Skeletal muscle cell (primary cell): ENCODE data around the gene MAPK8.

Experiments
- DNase-seq: peaks from one replicate; pipeline ENCODE4 v3.0.0-alpha.2; 2010; ENCODE audit warnings: low read depth
- H3K4me3 ChIP-seq: 2 replicates; pipeline ENCODE4 v1.5.1; 2011; ENCODE audit warnings: low read depth, mild to moderate bottlenecking, control low read depth, low read length, moderate library complexity

Gene MAPK8

GRCh38 chr10:48454302-48455054 is 148.0 kb downstream of the MAPK8 start:
- H3K4me3 ChIP-seq: no peak overlapping the region
- no peak for DNase-seq

- no peak overlapping the region for H3K4me3 ChIP-seq
- no peak for DNase-seq
Measured at GRCh38 chr10:48455055-48455391, 148.5 kb downstream of the MAPK8 start.

GRCh38 chr10:48455392-48456151 is 149.1 kb downstream of the MAPK8 start:
- DNase-seq: no peak
- H3K4me3 ChIP-seq: no peak overlapping the region

DNA sequence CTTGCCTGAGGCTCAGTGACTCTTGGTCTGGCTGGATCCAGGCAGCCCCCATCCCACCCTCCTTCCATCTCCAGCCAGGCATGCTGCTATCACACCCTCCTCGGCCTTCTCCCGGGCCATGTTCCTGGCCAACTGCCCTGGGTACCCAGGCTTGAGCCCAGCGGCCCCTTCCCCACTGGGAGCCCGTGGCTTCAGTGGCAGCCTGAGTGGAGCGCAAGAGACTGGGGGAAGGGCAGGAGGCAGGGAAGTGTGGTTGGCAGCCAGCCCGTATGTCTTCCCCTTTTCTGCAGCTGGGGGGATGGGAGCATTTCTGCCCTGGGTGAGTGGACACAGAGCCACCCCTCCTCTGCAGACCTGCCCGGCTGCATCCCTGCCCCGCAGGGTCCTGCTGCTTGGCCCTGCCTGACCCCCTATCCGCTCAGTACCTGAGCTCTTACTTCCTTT is 149.9 kb downstream of the MAPK8 start:
- H3K4me3 ChIP-seq: no peak overlapping the region
- no peak for DNase-seq

GRCh38 chr10:48456808-48457761 is 150.6 kb downstream of the MAPK8 start:
- no peak for DNase-seq
- H3K4me3 ChIP-seq: no peak overlapping the region

DNA sequence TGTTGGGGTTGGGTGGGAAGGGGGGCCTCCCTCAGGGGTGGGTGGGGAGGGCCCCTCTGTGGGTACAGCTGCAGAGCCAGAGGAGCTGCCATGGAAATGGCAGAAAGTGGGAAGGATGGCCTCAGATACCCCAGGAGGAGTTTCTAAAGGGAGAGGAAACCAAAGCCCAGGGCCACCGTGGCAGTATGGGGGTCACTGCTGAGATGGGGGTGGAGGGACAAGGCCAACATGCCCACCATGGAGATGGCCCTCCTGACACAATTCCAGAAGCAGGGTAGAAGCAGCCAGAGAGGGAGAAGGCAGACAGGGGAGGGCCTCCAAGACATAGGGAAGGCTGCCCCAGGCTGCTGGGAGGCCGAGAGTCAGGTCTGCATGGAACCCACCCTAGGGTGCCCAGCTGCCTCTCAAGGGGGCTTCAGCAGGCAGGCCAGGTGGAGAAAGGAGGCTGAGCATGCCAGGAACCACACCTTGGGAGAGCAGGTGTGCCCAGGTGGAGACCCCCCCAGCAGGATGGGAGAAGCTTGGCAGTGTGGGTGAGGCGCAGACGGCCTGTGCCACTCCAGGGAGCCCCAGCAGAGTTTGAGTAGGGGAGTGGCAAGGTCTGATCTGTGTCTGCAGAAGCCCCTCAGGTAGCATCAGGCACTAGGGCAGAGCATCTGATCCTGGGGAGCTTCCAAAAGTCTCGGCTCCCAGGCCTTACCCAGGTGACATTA is 151.6 kb downstream of the MAPK8 start:
- H3K4me3 ChIP-seq: no peak overlapping the region
- DNase-seq: no peak

GRCh38 chr10:48458662-48459048 is 152.2 kb downstream of the MAPK8 start:
- H3K4me3 ChIP-seq: no peak overlapping the region

DNA sequence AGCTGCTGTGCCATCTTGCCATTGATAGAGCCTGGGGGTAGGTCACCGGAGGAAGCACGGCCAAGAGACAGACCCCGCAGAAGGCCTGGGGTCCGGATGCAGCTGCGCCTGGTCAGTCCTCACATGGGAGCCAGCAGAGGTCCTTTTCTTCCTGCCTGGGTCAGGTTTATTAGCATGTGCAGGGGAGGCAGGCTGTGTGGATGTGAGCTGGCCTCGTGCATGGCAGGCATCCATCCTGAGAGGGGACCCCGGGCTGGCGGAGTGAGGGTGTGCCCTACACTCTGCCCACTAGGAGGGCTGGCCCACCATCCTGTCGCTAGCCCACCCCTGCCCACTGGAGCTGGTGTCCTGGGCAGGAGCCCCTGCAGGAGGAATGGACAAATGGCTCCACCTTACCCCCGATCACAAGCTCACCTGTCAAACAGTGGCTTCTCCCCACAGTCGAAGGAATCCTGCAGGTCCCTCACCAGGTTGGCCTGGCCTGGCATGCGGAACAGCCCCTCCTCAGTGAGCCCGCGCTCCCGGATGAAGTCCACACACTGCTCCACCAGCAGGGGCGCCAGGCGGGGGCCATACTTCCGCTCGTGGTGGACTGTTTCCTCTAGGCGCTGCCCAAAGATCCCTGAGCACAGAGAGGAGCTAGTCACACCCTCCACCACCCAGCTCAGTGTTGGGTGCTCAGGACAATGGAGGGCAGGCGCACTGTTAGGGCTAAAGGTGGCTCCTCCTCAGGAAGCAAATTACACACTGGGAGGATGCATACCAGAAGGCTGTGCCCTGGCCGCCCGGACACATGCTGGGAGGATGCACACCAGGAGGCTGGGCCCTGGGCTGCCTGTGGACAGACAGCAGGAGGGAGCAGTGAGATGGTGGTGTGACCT is 153.0 kb downstream of the MAPK8 start:
- no peak for DNase-seq

More at GRCh38 chr10:48458662-48459048, 152.2 kb downstream of the MAPK8 start:
- DNase-seq: no peak

DNA sequence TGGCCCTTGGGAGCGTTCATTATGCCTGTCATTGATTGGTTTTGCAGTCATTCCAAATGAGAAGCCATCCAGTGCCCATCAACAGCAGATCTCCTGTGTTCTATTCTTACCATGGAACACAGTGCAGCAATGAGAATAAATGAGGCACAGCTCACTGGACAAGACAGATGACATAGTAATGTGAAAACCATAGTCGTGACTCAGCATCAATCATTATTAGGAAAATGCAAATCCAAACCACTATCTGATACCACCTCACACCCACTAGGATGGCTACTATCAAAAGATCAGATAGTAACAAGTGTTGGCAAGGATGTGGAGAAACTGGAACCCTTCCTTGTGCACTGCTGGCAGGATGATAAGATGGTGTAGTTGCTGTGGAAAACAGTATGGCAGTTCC is 153.7 kb downstream of the MAPK8 start:
- DNase-seq: no peak
- no peak overlapping the region for H3K4me3 ChIP-seq

More for the DNA sequence above, 153.0 kb downstream of the MAPK8 start:
- no peak overlapping the region for H3K4me3 ChIP-seq

DNA sequence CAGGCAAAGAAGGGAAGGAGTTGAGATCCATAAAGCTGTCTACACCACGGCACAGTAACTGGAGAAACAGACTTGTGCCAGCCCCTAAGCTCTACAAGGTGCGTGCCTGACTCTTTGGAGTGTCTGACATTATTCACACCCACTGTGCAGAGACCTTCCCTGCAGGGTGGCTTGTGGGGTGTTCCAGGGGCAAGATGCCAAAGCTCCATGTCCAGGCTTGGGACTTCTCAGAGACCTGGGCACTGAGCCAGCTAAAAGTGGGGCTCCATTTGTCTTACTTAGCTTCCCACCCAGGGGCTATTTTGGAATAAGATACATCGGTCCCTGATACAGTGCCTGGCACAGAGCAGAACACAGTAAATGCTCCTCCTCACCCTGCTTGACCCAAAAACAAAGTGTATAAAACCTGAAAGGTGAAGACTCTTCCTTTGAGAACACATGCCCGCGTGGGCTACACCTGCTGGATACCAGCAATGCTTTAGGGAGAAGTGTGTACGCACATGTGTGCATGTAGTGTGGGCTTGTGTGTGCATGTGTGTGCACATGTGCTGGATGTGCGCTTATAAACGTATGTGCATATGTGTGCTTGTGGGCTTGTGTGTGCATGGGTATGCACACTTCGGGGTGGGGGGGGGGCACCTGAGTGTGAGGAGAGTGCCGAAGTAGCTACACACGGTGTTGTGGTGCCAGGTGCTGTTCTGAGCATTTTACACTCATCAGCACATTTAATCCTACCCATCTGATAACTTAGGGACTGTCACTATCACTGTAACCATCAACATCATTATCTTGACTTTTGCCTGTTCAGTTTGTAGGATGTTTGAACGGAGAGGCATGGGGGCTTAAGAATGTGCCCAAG is 155.4 kb downstream of the MAPK8 start:
- no peak for DNase-seq
- no peak overlapping the region for H3K4me3 ChIP-seq

DNA sequence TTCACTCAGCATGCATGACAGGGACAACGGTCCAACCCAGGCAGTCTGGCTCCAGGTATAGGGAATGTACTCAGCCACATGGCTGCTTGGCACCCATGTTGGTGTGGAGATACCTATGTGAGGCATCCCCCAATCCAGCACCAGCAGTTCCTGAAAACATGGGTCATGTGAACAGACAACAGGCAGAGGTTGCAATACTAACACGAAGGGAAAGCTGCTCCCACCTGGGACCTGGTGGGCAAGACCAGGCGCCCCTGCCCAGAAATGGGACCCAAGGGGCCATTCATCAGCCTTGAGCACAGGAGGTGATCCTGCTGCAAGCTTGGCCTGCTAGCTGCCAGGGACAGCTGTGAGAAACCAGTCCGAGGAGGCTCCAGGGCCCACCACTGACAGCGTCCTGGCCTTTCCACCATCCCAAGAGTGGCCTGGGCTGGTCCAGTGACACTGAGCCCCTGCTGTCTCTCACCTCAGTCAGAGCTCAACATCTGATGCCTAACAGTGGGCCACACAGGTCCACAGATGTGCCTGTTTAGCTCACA is 156.1 kb downstream of the MAPK8 start:
- DNase-seq: no peak
- H3K4me3 ChIP-seq: no peak overlapping the region

DNA sequence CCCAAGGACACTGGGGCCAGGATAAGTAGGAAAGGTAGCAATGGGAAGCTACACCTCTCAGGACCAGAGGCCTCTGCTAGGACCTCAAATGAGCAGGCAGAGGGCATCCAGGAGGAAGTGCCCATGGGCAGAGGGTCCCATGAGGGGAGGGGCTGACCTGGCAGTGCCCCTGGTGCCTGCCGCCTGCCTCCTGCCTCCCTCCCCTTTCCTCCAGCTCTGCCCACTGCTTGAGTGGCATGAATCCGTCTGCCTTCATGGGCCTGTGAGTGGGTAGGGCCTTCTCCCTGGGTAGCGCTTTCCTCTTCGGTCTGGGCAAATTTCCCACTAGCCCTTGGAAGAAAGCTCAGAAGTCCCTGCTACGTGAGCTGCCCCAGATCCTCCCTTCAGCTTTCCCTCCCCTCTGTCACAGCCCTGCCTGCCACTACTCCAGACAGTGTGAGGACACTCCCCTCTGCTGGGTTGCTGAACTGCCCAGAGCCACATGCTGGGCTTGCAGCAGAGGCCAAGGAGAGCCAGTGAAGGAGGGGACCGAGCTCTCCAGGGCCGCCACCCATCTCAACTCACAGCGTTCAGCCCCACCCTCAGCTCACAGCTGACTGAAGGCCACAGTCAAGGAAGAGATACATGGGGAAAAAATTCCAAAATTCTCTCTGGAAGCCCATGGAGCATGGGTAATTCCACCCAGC is 157.0 kb downstream of the MAPK8 start:
- H3K4me3 ChIP-seq: no peak overlapping the region
- no peak for DNase-seq

DNA sequence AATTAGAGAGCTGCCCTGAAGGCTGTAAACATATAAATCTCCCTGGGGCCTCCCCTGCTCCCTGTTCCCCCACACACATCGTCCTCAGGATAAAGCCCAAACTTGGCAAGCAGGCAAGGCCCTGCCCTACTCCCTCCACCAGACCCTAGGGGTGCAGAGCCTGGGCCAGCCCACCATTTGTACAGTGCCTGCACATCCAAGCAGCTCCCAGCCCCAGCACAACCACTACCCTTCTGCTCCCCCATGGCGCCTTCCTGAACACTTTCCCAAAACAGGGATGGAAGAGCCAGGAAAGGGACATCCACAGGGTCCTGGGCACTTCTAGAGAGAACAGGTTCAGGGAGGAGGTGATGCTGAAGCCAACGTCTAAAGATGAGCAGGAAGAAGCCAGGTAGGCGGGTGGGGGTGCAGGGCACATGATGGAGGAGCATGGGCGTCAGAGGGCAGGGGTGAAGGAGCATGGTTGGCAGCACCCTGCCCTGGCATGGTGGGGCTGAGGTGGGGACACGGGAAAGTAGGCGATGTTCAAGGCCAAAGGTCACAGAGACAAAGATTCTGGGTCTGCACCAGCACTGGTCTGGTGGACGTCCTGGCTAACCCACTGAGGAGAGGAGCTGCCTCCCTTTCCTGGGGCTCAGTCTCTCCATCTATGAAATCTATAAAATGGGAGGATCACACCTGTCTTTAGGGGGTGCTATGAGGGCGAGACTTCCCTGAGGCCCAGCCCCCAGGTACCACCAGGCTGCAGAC is 157.8 kb downstream of the MAPK8 start:
- H3K4me3 ChIP-seq: no peak overlapping the region
- DNase-seq: no peak

DNA sequence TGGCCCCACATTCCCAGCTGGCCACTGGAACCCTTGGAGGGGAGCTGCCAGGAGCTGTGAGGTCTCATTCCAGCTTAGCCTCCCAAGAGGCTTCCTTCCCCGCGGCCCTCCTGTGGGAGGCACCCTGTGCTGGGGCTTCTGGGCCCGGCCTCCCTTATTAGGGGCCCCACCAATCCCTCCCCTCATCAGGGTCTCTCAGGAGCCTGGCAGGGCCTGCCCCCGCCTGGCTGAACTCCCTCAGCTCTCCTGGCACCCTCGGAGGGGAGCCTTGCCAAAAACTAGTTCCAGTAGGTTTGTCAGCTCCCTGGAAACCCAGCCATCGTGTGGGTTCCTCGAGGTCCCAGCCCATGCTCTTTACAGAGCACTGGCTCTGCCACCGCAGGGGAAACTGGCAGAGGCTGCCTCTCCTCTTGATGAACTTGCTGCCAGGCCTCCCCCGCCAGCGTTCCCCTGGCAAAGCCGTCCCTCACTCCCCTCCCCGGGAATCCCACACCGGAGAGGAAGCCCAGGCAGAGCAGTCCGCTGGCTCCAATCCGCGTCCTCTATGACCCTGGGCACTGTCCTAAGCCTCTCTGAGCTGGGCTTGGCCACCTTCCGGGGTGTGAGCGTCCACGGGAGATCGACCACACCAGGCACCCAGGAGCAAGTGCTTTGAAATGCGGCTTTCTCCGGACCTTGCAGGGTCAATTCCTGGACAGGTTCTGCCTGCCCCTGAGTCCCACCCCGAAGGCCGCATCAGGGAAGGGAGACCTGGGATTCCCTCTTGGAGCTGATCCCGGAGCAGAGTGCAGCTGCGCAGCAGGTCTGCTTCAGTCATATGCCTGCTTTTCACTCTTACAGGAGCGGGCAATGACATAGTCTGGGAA is 158.6 kb downstream of the MAPK8 start:
- DNase-seq: no peak
- no peak overlapping the region for H3K4me3 ChIP-seq

GRCh38 chr10:48465860-48466521 is 159.5 kb downstream of the MAPK8 start:
- H3K4me3 ChIP-seq: no peak overlapping the region

More at GRCh38 chr10:48465860-48466521, 159.5 kb downstream of the MAPK8 start:
- DNase-seq: no peak
